HG02885 (cell line): ENCODE results near the gene SPATA1.
A peak's percentile ranks its signal among the peaks of the same experiment; 100 is the strongest.
"Not testable (repeated sequence)": the region's sequence is repeated elsewhere in the genome, so short reads cannot be mapped to it uniquely, and the experiment has no call there.

Experiments used
- ATAC-seq: cut with Tn5 transposase; IDR thresholded peaks from one replicate; pipeline ENCODE4 v1.9.1; 2021; ENCODE audit warnings: mild to moderate bottlenecking; ENCODE audit not compliant: unreplicated experiment, poor library complexity

Gene SPATA1

GRCh38 chr1:84506002-84506728 is at the start of gene SPATA1, which contains the start of gene GNG5:
TSS of gene SPATA1 (plus strand) at chr1:84506386. CDS start at chr1:84516360, 9,974 bp downstream.
TSS of gene GNG5 (minus strand) at chr1:84506581. CDS start at chr1:84506091, 490 bp downstream.
- peak; percentile 80 for ATAC-seq

GRCh38 chr1:84462118-84462517 is 44.1 kb upstream of the SPATA1 start:
- no peak for ATAC-seq

GRCh38 chr1:84467298-84467697 is 38.9 kb upstream of the SPATA1 start:
- no peak for ATAC-seq

- no peak for ATAC-seq
Observed at GRCh38 chr1:84476225-84476624, 30.0 kb upstream of the SPATA1 start.

GRCh38 chr1:84478876-84479868 is 27.0 kb upstream of the SPATA1 start, which contains the start of gene RPF1:
TSS of gene RPF1 (plus strand) at chr1:84479266. CDS start at chr1:84479282, 16 bp downstream.
- ATAC-seq: peak; percentile 95

GRCh38 chr1:84479998-84480397 is 26.2 kb upstream of the SPATA1 start:
- ATAC-seq: peak; percentile 28

- peak; percentile 35 for ATAC-seq
Observed at GRCh38 chr1:84480650-84481049, 25.5 kb upstream of the SPATA1 start.

- no peak for ATAC-seq
Observed at GRCh38 chr1:84481317-84481716, 24.9 kb upstream of the SPATA1 start.

GRCh38 chr1:84488107-84488506 is 18.1 kb upstream of the SPATA1 start:
- no peak for ATAC-seq

GRCh38 chr1:84489766-84490165 is 16.4 kb upstream of the SPATA1 start:
- ATAC-seq: no peak

- no peak for ATAC-seq
Observed at GRCh38 chr1:84492726-84493125, 13.5 kb upstream of the SPATA1 start.

- no peak for ATAC-seq
Observed at GRCh38 chr1:84493747-84494146, 12.4 kb upstream of the SPATA1 start.

- ATAC-seq: no peak
Observed at GRCh38 chr1:84496498-84496897, 9.7 kb upstream of the SPATA1 start.

- no peak for ATAC-seq
Observed at GRCh38 chr1:84497631-84498275, 8.4 kb upstream of the SPATA1 start.

- ATAC-seq: no peak
Observed at GRCh38 chr1:84502927-84503326, 3.3 kb upstream of the SPATA1 start.

- no peak for ATAC-seq
Observed at GRCh38 chr1:84504580-84505492, 1.4 kb upstream of the SPATA1 start.

- peak; percentile 38 for ATAC-seq
Observed at GRCh38 chr1:84505493-84506001, 639 bp upstream of the SPATA1 start.

- no peak for ATAC-seq
Observed at GRCh38 chr1:84506729-84507453, 705 bp downstream of the SPATA1 start.

- ATAC-seq: not testable (repeated sequence)
Observed at GRCh38 chr1:84507887-84508286, 1.7 kb downstream of the SPATA1 start.
